ENCODE data around the gene RPAP3. TPM values are rescaled to one million over a fixed set of nuclear protein-coding genes. Genes with fewer than 3 reads are reported as not detected.

RPAP3 gene
- total and polyA plus RNA-seq, 12 donors, result 4.8 to 28.0 (median 20.9) TPM

DNA sequence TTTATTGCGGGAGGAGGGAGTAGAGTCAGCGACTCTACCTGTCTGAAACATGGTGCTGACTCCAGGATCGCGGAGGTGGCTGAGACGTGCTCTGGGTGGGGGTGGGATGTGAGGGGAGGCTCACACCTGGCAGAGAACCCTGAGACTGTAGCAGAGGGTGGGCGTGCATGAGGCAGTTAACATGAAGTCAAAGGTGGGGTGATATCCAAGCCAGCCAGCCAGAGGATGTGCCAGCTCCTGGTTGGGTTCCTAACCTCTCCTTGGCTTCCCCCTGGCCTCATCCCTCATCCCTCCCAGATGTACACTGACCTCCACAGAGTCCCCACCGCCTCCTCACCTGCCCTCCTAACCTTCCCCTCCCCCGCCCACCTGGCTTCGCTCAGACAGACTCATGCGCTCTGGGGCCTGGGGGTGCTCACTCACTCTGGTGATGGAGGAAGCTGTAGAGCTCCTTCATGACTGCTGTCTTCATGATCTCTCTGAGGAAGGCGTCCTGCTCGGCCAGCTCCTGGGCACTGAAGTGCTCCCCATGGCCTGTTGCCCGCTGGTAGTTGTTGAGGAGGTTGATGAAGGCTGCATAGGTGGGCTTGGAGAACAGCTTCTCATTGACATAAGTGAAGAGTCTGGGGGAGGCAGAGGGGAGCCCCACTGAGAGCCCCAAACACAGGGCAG lies 10.2 kb upstream of the RPAP3 start:
- Histone ChIP-seq H3K4me1 (peaks cover 31 to 49% (median 44%) of the 10 kb centered on the region in 9 donors), H3K36me3 (peaks cover 0 to 4% (median 0%) of the 10 kb centered on the region in 9 donors), H3K27ac (peak overlapping the region in 9 of 10 donors; percentile 23 to 97 (median 93)), H3K9me3 (no peaks in the 10 kb centered on the region), H3K27me3 (no peaks in the 10 kb centered on the region), H3K4me3 (peak overlapping the region in 1 of 10 donors; percentile 8)
- 71 to 72% methylated on average over 13 of the region's 13 CpGs for WGBS, 2 donors
- TF ChIP-seq, protein P1, sequence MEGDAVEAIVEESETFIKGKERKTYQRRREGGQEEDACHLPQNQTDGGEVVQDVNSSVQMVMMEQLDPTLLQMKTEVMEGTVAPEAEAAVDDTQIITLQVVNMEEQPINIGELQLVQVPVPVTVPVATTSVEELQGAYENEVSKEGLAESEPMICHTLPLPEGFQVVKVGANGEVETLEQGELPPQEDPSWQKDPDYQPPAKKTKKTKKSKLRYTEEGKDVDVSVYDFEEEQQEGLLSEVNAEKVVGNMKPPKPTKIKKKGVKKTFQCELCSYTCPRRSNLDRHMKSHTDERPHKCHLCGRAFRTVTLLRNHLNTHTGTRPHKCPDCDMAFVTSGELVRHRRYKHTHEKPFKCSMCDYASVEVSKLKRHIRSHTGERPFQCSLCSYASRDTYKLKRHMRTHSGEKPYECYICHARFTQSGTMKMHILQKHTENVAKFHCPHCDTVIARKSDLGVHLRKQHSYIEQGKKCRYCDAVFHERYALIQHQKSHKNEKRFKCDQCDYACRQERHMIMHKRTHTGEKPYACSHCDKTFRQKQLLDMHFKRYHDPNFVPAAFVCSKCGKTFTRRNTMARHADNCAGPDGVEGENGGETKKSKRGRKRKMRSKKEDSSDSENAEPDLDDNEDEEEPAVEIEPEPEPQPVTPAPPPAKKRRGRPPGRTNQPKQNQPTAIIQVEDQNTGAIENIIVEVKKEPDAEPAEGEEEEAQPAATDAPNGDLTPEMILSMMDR (IDR thresholded peaks at IDR 0.05), result no peak
- intact Hi-C loops (cut with DNase I), result loop anchor here (1.0 to 10.0 kb wide), 15 partner anchors 21 to 239 kb away; partner anchors contain the start of gene RAPGEF3 (in 2 of the 10)
- ATAC-seq (peak in 2 of 8 donors; percentile 1 to 25), DNase-seq (peak in 1 of 2 donors; percentile 32)

DNA sequence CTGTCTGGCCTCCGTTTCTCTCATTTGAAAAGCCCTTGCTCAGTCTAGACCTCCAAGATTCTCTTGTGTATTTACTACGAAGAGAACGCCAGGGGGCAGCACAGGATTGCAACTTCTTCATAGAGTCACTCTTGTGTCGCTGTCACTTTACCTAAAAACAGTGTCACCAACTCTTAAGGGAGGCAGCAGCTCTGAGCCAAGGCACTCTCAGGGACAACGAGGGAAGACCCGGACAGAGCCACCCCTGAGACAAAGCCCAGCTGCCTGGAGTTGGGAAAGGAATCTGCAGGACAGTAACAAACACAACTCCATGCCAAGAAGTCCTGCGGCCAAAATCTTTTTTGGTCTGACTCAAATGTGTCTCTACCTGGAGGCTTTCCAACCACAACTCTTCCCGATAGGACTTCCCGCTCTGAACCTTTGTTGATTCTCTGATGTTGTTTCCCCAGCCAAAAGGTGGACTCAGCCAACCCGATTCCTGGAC lies 9.6 kb upstream of the RPAP3 start:
- H3K9me3 ChIP-seq, result no peaks in the 10 kb centered on the region
- TF ChIP-seq, protein P1 (IDR thresholded peaks at IDR 0.05), result peak; percentile 72 to 90 (median 83)
- ATAC-seq (peak; percentile 22 to 66 (median 56)), DNase-seq (peak; percentile 61 to 86)
- H3K4me1 ChIP-seq, result peaks cover 31 to 49% (median 47%) of the 10 kb centered on the region in 9 donors
- H3K27ac ChIP-seq, result peak overlapping the region in 9 of 10 donors; percentile 24 to 97 (median 93)
- intact Hi-C loops (cut with DNase I), result loop anchor here (1.0 to 10.0 kb wide), 10 partner anchors 51 to 239 kb away; no protein-coding TSS in a partner anchor
- peaks cover 0 to 4% (median 0%) of the 10 kb centered on the region in 9 donors for H3K36me3 ChIP-seq
- WGBS, 2 donors, result 3 to 4% methylated on average over 10 of the region's 10 CpGs
- peak overlapping the region in 1 of 10 donors; percentile 8 for H3K4me3 ChIP-seq
- no peaks in the 10 kb centered on the region for H3K27me3 ChIP-seq

DNA sequence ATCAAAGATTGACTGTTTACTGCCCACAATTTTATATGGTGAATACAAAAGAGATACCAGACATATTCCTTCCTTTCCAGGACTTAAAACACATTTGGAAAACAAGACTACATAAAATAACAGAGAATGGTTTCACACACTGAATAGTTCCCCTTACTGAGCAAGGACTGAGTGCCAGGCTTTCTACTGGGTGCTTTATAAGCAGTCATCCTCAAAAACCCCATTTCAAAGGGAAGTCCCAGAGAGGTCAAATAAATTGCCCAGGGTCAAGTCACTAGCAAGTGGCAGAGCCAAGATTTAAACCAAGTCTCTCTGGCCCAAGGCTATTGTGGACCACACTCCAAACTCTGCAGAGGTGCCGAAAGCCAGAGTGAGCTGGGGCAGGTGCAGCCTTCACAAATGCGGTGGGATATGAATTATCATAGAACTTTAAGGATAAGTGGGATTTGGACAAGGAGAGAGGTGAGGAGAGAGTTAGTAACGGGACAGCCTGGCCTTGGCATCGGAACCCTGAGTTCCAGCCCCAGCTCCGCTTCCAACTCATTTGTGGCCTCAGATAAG lies 9.1 kb upstream of the RPAP3 start:
- ATAC-seq (no peak), DNase-seq (no peak)
- intact Hi-C loops (cut with DNase I), result loop anchor here (1.0 to 10.0 kb wide), 12 partner anchors 52 to 240 kb away; no protein-coding TSS in a partner anchor
- Histone ChIP-seq H3K4me3 (peak overlapping the region in 1 of 10 donors; percentile 8), H3K36me3 (peaks cover 0 to 3% (median 0%) of the 10 kb centered on the region in 9 donors), H3K9me3 (no peaks in the 10 kb centered on the region), H3K27me3 (no peaks in the 10 kb centered on the region), H3K27ac (peak overlapping the region in 9 of 10 donors; percentile 24 to 97 (median 93)), H3K4me1 (peaks cover 31 to 54% (median 47%) of the 10 kb centered on the region in 9 donors)
- 23 to 26% methylated on average over 5 of the region's 5 CpGs for WGBS, 2 donors
- TF ChIP-seq, protein P1 (IDR thresholded peaks at IDR 0.05), result no peak

DNA sequence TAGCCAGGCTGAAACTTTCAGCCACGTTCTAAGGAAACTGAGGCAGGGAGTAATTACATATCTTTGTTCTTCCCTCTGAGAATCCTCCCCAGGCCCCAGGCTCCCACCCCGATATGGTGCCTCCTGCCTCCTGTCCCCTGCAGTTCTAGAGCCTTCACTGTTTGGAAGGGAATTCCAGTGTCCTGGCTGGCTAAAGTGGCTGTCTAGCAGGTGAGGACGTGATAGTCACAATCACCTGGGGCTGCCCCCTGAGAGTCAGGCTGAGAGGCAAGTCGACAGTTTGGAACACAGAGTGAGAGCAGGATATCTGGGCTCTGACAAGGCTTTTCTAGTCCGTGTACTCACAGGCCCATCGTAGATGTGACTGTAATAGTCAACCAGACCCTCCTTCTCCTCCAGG lies 6.3 kb upstream of the RPAP3 start:
- intact Hi-C loops (cut with DNase I), result loop anchor here in 4 of 10 donors (5.0 to 10.0 kb wide), 4 partner anchors 65 to 243 kb away; no protein-coding TSS in a partner anchor
- Histone ChIP-seq H3K4me3 (no peak overlapping the region), H3K9me3 (no peaks in the 10 kb centered on the region), H3K27ac (no peak overlapping the region), H3K36me3 (no peaks in the 10 kb centered on the region), H3K27me3 (no peaks in the 10 kb centered on the region), H3K4me1 (peaks cover 20 to 63% (median 31%) of the 10 kb centered on the region in 9 donors)
- 84 to 93% methylated on average over 6 of the region's 6 CpGs for WGBS, 2 donors
- no peak for DNase-seq
- no peak for ATAC-seq
- TF ChIP-seq, protein P1 (IDR thresholded peaks at IDR 0.05), result no peak

Measured in heart right ventricle (tissue), 16 donors.